Astrocyte (in vitro differentiated cells and primary cell): Measurements from ENCODE around the gene PPP1R12B. TPM values are rescaled to one million over a fixed set of nuclear protein-coding genes. Genes with fewer than 3 reads are reported as not detected.
"Not testable (repeated sequence)": the region's sequence is repeated elsewhere in the genome, so short reads cannot be mapped to it uniquely, and the experiment has no call there.

ENCODE experiments used
- DNase-seq: peaks from one replicate; pipeline ENCODE4 v3.0.0-alpha.2; 2010; ENCODE audit warnings: low read depth
- FAIRE-seq: peaks from 2 replicates; lab custom pipeline; 2011; peaks lifted over from hg19 to GRCh38; lab: Jason Lieb, UNC
- H2AFZ ChIP-seq: 2 replicates; pipeline ENCODE4 v1.6.0; 2012; ENCODE audit warnings: low read depth, low read length, inconsistent platforms
- H3K27ac ChIP-seq: 2 replicates; pipeline ENCODE4 v1.5.1; 2011; ENCODE audit warnings: low read depth, low read length, inconsistent platforms
- H3K27me3 ChIP-seq: 2 replicates; pipeline ENCODE4 v1.6.0; 2011; ENCODE audit warnings: low read length, inconsistent platforms; ENCODE audit not compliant: insufficient read depth
- H3K36me3 ChIP-seq: 2 replicates; pipeline ENCODE4 v1.5.1; 2011; ENCODE audit warnings: low read length, inconsistent platforms; ENCODE audit not compliant: insufficient read depth
- H3K4me1 ChIP-seq: 2 replicates; pipeline ENCODE4 v1.5.1; 2011; ENCODE audit warnings: low read length, inconsistent platforms; ENCODE audit not compliant: insufficient read depth
- H3K4me2 ChIP-seq: 2 replicates; pipeline ENCODE4 v1.6.0; 2012; ENCODE audit warnings: low read length, inconsistent platforms
- H3K4me3 ChIP-seq: 2 replicates; pipeline ENCODE4 v1.5.1; 2011; ENCODE audit warnings: low read depth, mild to moderate bottlenecking, low read length, inconsistent platforms; ENCODE audit not compliant: insufficient read depth
- H3K79me2 ChIP-seq: 2 replicates; pipeline ENCODE4 v1.6.0; 2012; ENCODE audit warnings: mild to moderate bottlenecking, low read length, inconsistent platforms; ENCODE audit not compliant: insufficient read depth
- H3K9ac ChIP-seq: 2 replicates; pipeline ENCODE4 v1.6.0; 2012; ENCODE audit warnings: mild to moderate bottlenecking, low read length, inconsistent platforms
- H3K9me3 ChIP-seq: 2 replicates; pipeline ENCODE4 v1.5.1; 2012; ENCODE audit warnings: low read depth, mild to moderate bottlenecking, low read length, inconsistent platforms; ENCODE audit not compliant: insufficient read depth
- H4K20me1 ChIP-seq: 2 replicates; pipeline ENCODE4 v1.6.0; 2012; ENCODE audit warnings: low read length, inconsistent platforms; ENCODE audit not compliant: insufficient read depth
- H3K27ac Mint-ChIP-seq: one replicate; pipeline ENCODE4 v1.8.0; 2021; ENCODE audit warnings: mild to moderate bottlenecking, mixed read lengths; ENCODE audit not compliant: unreplicated experiment
- H3K27me3 Mint-ChIP-seq: one replicate; pipeline ENCODE4 v1.8.0; 2021; ENCODE audit warnings: low read depth, mixed read lengths; ENCODE audit not compliant: unreplicated experiment
- H3K36me3 Mint-ChIP-seq: one replicate; pipeline ENCODE4 v1.8.0; 2021; ENCODE audit warnings: low read depth, mixed read lengths; ENCODE audit not compliant: unreplicated experiment
- H3K4me1 Mint-ChIP-seq: one replicate; pipeline ENCODE4 v1.8.0; 2021; ENCODE audit warnings: low read depth, mixed read lengths; ENCODE audit not compliant: unreplicated experiment
- H3K4me3 Mint-ChIP-seq: one replicate; pipeline ENCODE4 v1.8.0; 2021; ENCODE audit warnings: mild to moderate bottlenecking, moderate library complexity, mixed read lengths; ENCODE audit not compliant: unreplicated experiment
- H3K9me3 Mint-ChIP-seq: one replicate; pipeline ENCODE4 v1.8.0; 2021; ENCODE audit warnings: mild to moderate bottlenecking, mixed read lengths; ENCODE audit not compliant: unreplicated experiment
- CTCF ChIP-seq: IDR thresholded peaks from 2 replicates; pipeline ENCODE4 v1.5.1; 2011; ENCODE audit warnings: low read depth, mild to moderate bottlenecking, inconsistent platforms, low read length, moderate library complexity; ENCODE audit not compliant: insufficient read depth
- EZH2 ChIP-seq: IDR thresholded peaks from 2 replicates; pipeline ENCODE4 v1.6.1; 2012; ENCODE audit warnings: mild to moderate bottlenecking, low read length, inconsistent platforms; ENCODE audit not compliant: insufficient read depth
- total RNA-seq: library from RNA; stranded (reverse); gene quantifications from 2 replicates; pipeline ENCODE4 v1.2.1, GENCODE V29; 2021

Gene PPP1R12B
- total RNA-seq, 1 donor from 2014 or later, result 12.2 TPM

GRCh38 chr1:202605515-202605914, 257.0 kb downstream of the PPP1R12B start:
- no peaks in the 10 kb centered on the region for H3K4me1 ChIP-seq
- H4K20me1 ChIP-seq, result no peaks in the 10 kb centered on the region
- H3K27me3 ChIP-seq, result no peaks in the 10 kb centered on the region
- no peaks in the 10 kb centered on the region for H3K36me3 ChIP-seq
- Mint-ChIP-seq H3K27ac (no peak overlapping the region), H3K9me3 (peaks cover 2% of the 10 kb centered on the region), H3K4me1 (no peaks in the 10 kb centered on the region), H3K4me3 (no peak overlapping the region), H3K36me3 (peaks cover 2% of the 10 kb centered on the region), H3K27me3 (peaks cover 50% of the 10 kb centered on the region)
- no peak overlapping the region for H3K27ac ChIP-seq
- H3K9ac ChIP-seq, result no peak overlapping the region
- no peaks in the 10 kb centered on the region for H3K79me2 ChIP-seq
- no peak overlapping the region for H2AFZ ChIP-seq
- FAIRE-seq, result no peak
- TF ChIP-seq CTCF (no peak), EZH2 (no peak)
- no peak overlapping the region for H3K4me3 ChIP-seq
- no peak for DNase-seq
- no peak overlapping the region for H3K4me2 ChIP-seq
- no peaks in the 10 kb centered on the region for H3K9me3 ChIP-seq

GRCh38 chr1:202612036-202612435, 263.5 kb downstream of the PPP1R12B start:
- H3K9me3 ChIP-seq, H3K36me3 ChIP-seq, H3K36me3 Mint-ChIP-seq, H3K27ac ChIP-seq, H3K9me3 Mint-ChIP-seq, H3K27me3 ChIP-seq, H3K4me3 ChIP-seq, H2AFZ ChIP-seq, H3K4me2 ChIP-seq, DNase-seq, H3K79me2 ChIP-seq, H3K4me3 Mint-ChIP-seq, FAIRE-seq, H4K20me1 ChIP-seq, H3K27ac Mint-ChIP-seq, H3K9ac ChIP-seq: not testable (repeated sequence)
- H3K4me1 ChIP-seq, result peaks cover 24% of the 10 kb centered on the region
- Mint-ChIP-seq H3K4me1 (peaks cover 27% of the 10 kb centered on the region), H3K27me3 (peaks cover 16% of the 10 kb centered on the region)

GRCh38 chr1:202613571-202613970, 265.1 kb downstream of the PPP1R12B start:
- Histone ChIP-seq H3K4me3 (no peak overlapping the region), H3K4me2 (no peak overlapping the region), H3K79me2 (no peaks in the 10 kb centered on the region), H3K27me3 (no peaks in the 10 kb centered on the region), H3K9ac (no peak overlapping the region), H3K27ac (no peak overlapping the region), H3K4me1 (peaks cover 31% of the 10 kb centered on the region), H3K9me3 (no peaks in the 10 kb centered on the region), H3K36me3 (no peaks in the 10 kb centered on the region), H4K20me1 (no peaks in the 10 kb centered on the region), H2AFZ (no peak overlapping the region)
- Mint-ChIP-seq H3K4me1 (peaks cover 37% of the 10 kb centered on the region), H3K36me3 (peaks cover 1% of the 10 kb centered on the region), H3K4me3 (no peak overlapping the region), H3K9me3 (peaks cover 2% of the 10 kb centered on the region), H3K27ac (no peak overlapping the region), H3K27me3 (peaks cover 12% of the 10 kb centered on the region)
- DNase-seq (no peak), FAIRE-seq (no peak)
- TF ChIP-seq EZH2 (no peak), CTCF (no peak)

- not testable (repeated sequence) for H3K27me3 ChIP-seq, H4K20me1 ChIP-seq, DNase-seq, H3K36me3 Mint-ChIP-seq, H3K27ac ChIP-seq, H3K4me3 Mint-ChIP-seq, H3K9me3 Mint-ChIP-seq, H3K79me2 ChIP-seq, FAIRE-seq, H3K36me3 ChIP-seq, H3K9me3 ChIP-seq, H2AFZ ChIP-seq, H3K4me3 ChIP-seq
- Histone ChIP-seq H3K4me1 (peaks cover 37% of the 10 kb centered on the region), H3K9ac (peak overlapping the region; percentile 21), H3K4me2 (peak overlapping the region; percentile 76)
- peak overlapping the region; percentile 20 for H3K27ac Mint-ChIP-seq
- peaks cover 16% of the 10 kb centered on the region for H3K27me3 Mint-ChIP-seq
- peaks cover 43% of the 10 kb centered on the region for H3K4me1 Mint-ChIP-seq
Measured at GRCh38 chr1:202614363-202615207, 266.1 kb downstream of the PPP1R12B start.

GRCh38 chr1:202615208-202615500, 266.7 kb downstream of the PPP1R12B start:
- not testable (repeated sequence) for H3K27me3 ChIP-seq, H3K27ac ChIP-seq, H3K36me3 Mint-ChIP-seq, H4K20me1 ChIP-seq, FAIRE-seq, H2AFZ ChIP-seq, H3K36me3 ChIP-seq, DNase-seq, H3K4me3 ChIP-seq, H3K9me3 ChIP-seq, H3K79me2 ChIP-seq, H3K9me3 Mint-ChIP-seq
- peak overlapping the region; percentile 21 for H3K9ac ChIP-seq
- peak overlapping the region; percentile 76 for H3K4me2 ChIP-seq
- peaks cover 38% of the 10 kb centered on the region for H3K4me1 ChIP-seq
- Mint-ChIP-seq H3K4me3 (peak overlapping the region; percentile 47), H3K27me3 (peaks cover 22% of the 10 kb centered on the region), H3K27ac (peak overlapping the region; percentile 95), H3K4me1 (peaks cover 43% of the 10 kb centered on the region)
